NT2/D1 (cell line): ENCODE data around the gene CCDC32.

Experiments used
- YY1 ChIP-seq: IDR thresholded peaks from 2 replicates; pipeline ENCODE4 v1.6.1; 2011; ENCODE audit not compliant: insufficient read length, insufficient read depth
- ZNF274 ChIP-seq: IDR thresholded peaks from 2 replicates; pipeline ENCODE4 v1.6.1; 2011; ENCODE audit warnings: mild to moderate bottlenecking, low read depth, low read length

- TF ChIP-seq ZNF274 (no peak), YY1 (no peak)
Measured at GRCh38 chr15:40564591-40565332, at the start of gene CCDC32.
